Endothelial cell of umbilical vein (primary cell): ENCODE results near the gene PALMD.

Experiments used
- CTCF ChIP-seq, 2 donors: IDR thresholded peaks; 1 replicate in 1 of 2; 2 replicates in 1 of 2; pipeline ENCODE4 v1.5.1; 2011; ENCODE audit warnings: low read length in 2 of 2, mild to moderate bottlenecking in 2 of 2, moderate library complexity in 2 of 2, control low read depth in 1 of 2, inconsistent platforms in 1 of 2, low read depth in 1 of 2; ENCODE audit not compliant: insufficient read depth in 1 of 2; ENCODE audit errors: extremely low read depth in 1 of 2
- TF ChIP-seq, protein P1 (sequence below): IDR thresholded peaks from 2 replicates; pipeline ENCODE4 v1.6.1; 2011; ENCODE audit not compliant: insufficient read depth, insufficient read length

GRCh38 chr1:99648107-99648506, 2.2 kb downstream of the PALMD start:
- peak; percentile 32 to 40 for TF ChIP-seq CTCF (IDR thresholded peaks at IDR 0.05; ENCODE audit: extremely low read depth in 1 of 2, insufficient read depth in 1 of 2, low read depth in 1 of 2, low read length in 2 of 2)
- TF ChIP-seq, protein P1, sequence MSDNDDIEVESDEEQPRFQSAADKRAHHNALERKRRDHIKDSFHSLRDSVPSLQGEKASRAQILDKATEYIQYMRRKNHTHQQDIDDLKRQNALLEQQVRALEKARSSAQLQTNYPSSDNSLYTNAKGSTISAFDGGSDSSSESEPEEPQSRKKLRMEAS, result no peak
